HepG2 (cell line): Measurements from ENCODE around the gene SH2D3C. TPM values are rescaled to one million over a fixed set of nuclear protein-coding genes. Genes with fewer than 3 reads are reported as not detected.
A peak's percentile ranks its signal among the peaks of the same experiment; 100 is the strongest.

Experiments used
- CENPX ChIP-seq: sonication (generic); formaldehyde crosslinking; IDR thresholded peaks from 2 replicates; pipeline ENCODE4 v1.9.0; 2021; ENCODE audit warnings: mild to moderate bottlenecking, missing genetic modification reagents, moderate library complexity
- DDIT3 ChIP-seq: sonication (generic); formaldehyde crosslinking; IDR thresholded peaks from 2 replicates; pipeline ENCODE4 v1.4.0; 2020; ENCODE audit warnings: mild to moderate bottlenecking, missing genetic modification reagents
- GATAD1 ChIP-seq: IDR thresholded peaks from 2 replicates; pipeline ENCODE4 v1.6.1; 2016; ENCODE audit warnings: missing genetic modification reagents, missing compliant biosample characterization
- GATAD2A ChIP-seq: IDR thresholded peaks from 2 replicates; pipeline ENCODE4 v1.6.1; 2016
- HNF1B ChIP-seq: sonication (generic); formaldehyde crosslinking; IDR thresholded peaks from 2 replicates; pipeline ENCODE4 v1.5.1; 2020; ENCODE audit warnings: mild to moderate bottlenecking, moderate library complexity, missing genetic modification reagents
- HOXD1 ChIP-seq: sonication (generic); formaldehyde crosslinking; IDR thresholded peaks from 2 replicates; pipeline ENCODE4 v1.5.0; 2020; ENCODE audit warnings: missing genetic modification reagents
- IKZF1 ChIP-seq: fragments of 450-650 bp; IDR thresholded peaks from 2 replicates; pipeline ENCODE4 v1.7.1; 2016
- KAT8 ChIP-seq: IDR thresholded peaks from 2 replicates; pipeline ENCODE4 v1.6.1; 2016; ENCODE audit warnings: missing genetic modification reagents, missing compliant biosample characterization
- MAZ ChIP-seq, 2 experiments: sonication (generic) in 1 of 2; formaldehyde crosslinking in 1 of 2; IDR thresholded peaks; 2 replicates each; pipeline versions ENCODE4 v1.5.0 to v1.6.1; 2012 to 2020; ENCODE audit warnings: low read depth in 2 of 2, mild to moderate bottlenecking in 2 of 2, borderline replicate concordance in 1 of 2, improper control_type of control experiment in 1 of 2, low read length in 1 of 2, missing genetic modification reagents in 1 of 2, moderate library complexity in 1 of 2
- NFYB ChIP-seq: sonication (generic); formaldehyde crosslinking; IDR thresholded peaks from 2 replicates; pipeline ENCODE4 v1.4.0; 2020; ENCODE audit warnings: missing genetic modification reagents
- NR2F6 ChIP-seq, 2 experiments: IDR thresholded peaks; 2 replicates each; pipeline ENCODE4 v1.6.1; 2016; ENCODE audit warnings: antibody characterized with exemption in 1 of 2, mild to moderate bottlenecking in 1 of 2
- PLSCR1 ChIP-seq: sonication (generic); formaldehyde crosslinking; IDR thresholded peaks from 2 replicates; pipeline ENCODE4 v1.5.0; 2020; ENCODE audit warnings: missing genetic modification reagents, mild to moderate bottlenecking, borderline replicate concordance
- SALL2 ChIP-seq: sonication (generic); formaldehyde crosslinking; IDR thresholded peaks from 2 replicates; pipeline ENCODE4 v1.8.1; 2023; ENCODE audit warnings: mild to moderate bottlenecking, missing genetic modification reagents, inconsistent platforms
- SKI ChIP-seq: fragments of 450-650 bp; IDR thresholded peaks from one replicate; pipeline ENCODE4 v1.6.1; 2018; ENCODE audit warnings: mild to moderate bottlenecking; ENCODE audit not compliant: partially characterized antibody
- SP4 ChIP-seq: sonication (generic); formaldehyde crosslinking; IDR thresholded peaks from 2 replicates; pipeline ENCODE4 v1.8.1; 2023; ENCODE audit warnings: mild to moderate bottlenecking, missing genetic modification reagents
- SRSF1 ChIP-seq: fragments of 200-400 bp; formaldehyde crosslinking; optimal IDR thresholded peaks from 2 replicates; pipeline ENCODE3; 2017; ENCODE audit warnings: mild to moderate bottlenecking, low read depth, low read length, moderate library complexity
- THAP11 ChIP-seq: IDR thresholded peaks from 2 replicates; pipeline ENCODE4 v1.6.1; 2016; ENCODE audit warnings: missing biosample characterization, missing genetic modification reagents
- ZBTB21 ChIP-seq: sonication (generic); formaldehyde crosslinking; IDR thresholded peaks from 2 replicates; pipeline ENCODE4 v1.4.0; 2020; ENCODE audit warnings: missing genetic modification reagents
- ZNF317 ChIP-seq: sonication (generic); formaldehyde crosslinking; IDR thresholded peaks from 2 replicates; pipeline ENCODE4 v1.5.0; 2020; ENCODE audit warnings: mild to moderate bottlenecking, missing genetic modification reagents
- polyA plus RNA-seq, 8 experiments: library from polyadenylated mRNA; depleted of rRNA in 3 of 8; stranded (reverse) in 7 of 8; unstranded in 1 of 8; fragments of >200 nt; fragmentation: Illumina TruSeq in 4 of 8; extraction: Trizol in 4 of 8; gene quantifications; 2 replicates each; pipeline versions ENCODE4 v1.2.1 to v1.2.3, GENCODE V29; 2011 to 2016; ENCODE audit warnings: low read depth in 4 of 8, missing spikeins in 1 of 8, mixed read lengths in 1 of 8; ENCODE audit not compliant: insufficient read depth in 1 of 8
- total RNA-seq, 5 experiments: library from RNA; depleted of rRNA; stranded (reverse); fragments of >200 nt; fragmentation: Illumina TruSeq; extraction: Trizol; gene quantifications; 2 replicates each; pipeline ENCODE4 v1.2.3, GENCODE V29; 2016; ENCODE audit warnings: low read depth in 1 of 5
- TF ChIP-seq, protein P1 (sequence below): fragments of 450-650 bp; IDR thresholded peaks from 2 replicates; pipeline ENCODE4 v1.6.1; 2016
- TF ChIP-seq, protein P2 (sequence below): IDR thresholded peaks from 2 replicates; pipeline ENCODE4 v1.6.1; 2016; ENCODE audit warnings: low read depth
- TF ChIP-seq, protein P3 (sequence below): IDR thresholded peaks from 2 replicates; pipeline ENCODE4 v1.6.1; 2016; ENCODE audit warnings: low read depth, borderline replicate concordance

The SH2D3C gene
- total and polyA plus RNA-seq, 2 of the 13 experiments (the other 11 are each of a cell fraction or from before 2014, with no cell fraction given): not detected

- TF ChIP-seq, protein P1, sequence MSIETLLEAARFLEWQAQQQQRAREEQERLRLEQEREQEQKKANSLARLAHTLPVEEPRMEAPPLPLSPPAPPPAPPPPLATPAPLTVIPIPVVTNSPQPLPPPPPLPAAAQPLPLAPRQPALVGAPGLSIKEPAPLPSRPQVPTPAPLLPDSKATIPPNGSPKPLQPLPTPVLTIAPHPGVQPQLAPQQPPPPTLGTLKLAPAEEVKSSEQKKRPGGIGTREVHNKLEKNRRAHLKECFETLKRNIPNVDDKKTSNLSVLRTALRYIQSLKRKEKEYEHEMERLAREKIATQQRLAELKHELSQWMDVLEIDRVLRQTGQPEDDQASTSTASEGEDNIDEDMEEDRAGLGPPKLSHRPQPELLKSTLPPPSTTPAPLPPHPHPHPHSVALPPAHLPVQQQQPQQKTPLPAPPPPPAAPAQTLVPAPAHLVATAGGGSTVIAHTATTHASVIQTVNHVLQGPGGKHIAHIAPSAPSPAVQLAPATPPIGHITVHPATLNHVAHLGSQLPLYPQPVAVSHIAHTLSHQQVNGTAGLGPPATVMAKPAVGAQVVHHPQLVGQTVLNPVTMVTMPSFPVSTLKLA: peak; percentile 36
- no peak for TF ChIP-seq NR2F6 (IDR thresholded peaks at IDR 0.05)
- TF ChIP-seq NR2F6 (CRISPR knock-in tag; IDR thresholded peaks at IDR 0.05): 0 out of 2 replicates have a peak, but pooled peaks have one; percentile 25
- no peak for TF ChIP-seq IKZF1
- TF ChIP-seq DDIT3: no peak
- TF ChIP-seq SP4 (CRISPR knock-in tag): peak; percentile 98
- TF ChIP-seq THAP11 (CRISPR knock-in tag): peak; percentile 74
- TF ChIP-seq PLSCR1 (CRISPR knock-in tag): no peak
- TF ChIP-seq HNF1B (CRISPR knock-in tag): 0 out of 2 replicates have a peak, but pooled peaks have one; percentile 31
- peak; percentile 100 for TF ChIP-seq HOXD1 (CRISPR knock-in tag)
- TF ChIP-seq CENPX (CRISPR knock-in tag): no peak
- peak; percentile 30; the same call in 1 of the 2 replicates for TF ChIP-seq GATAD2A (CRISPR knock-in tag)
- peak; percentile 22 for TF ChIP-seq SKI
- TF ChIP-seq MAZ (IDR thresholded peaks at IDR 0.05; ENCODE audit: borderline replicate concordance, low read depth, low read length): peak; percentile 95
- TF ChIP-seq MAZ (CRISPR knock-in tag; IDR thresholded peaks at IDR 0.05; ENCODE audit: low read depth): peak; percentile 84
- TF ChIP-seq ZBTB21 (CRISPR knock-in tag): no peak
- TF ChIP-seq GATAD1 (CRISPR knock-in tag): 0 out of 2 replicates have a peak, but pooled peaks have one; percentile 26
- no peak for TF ChIP-seq SRSF1
- TF ChIP-seq NFYB (CRISPR knock-in tag): 0 out of 2 replicates have a peak, but pooled peaks have one; percentile 11
- TF ChIP-seq ZNF317 (CRISPR knock-in tag): no peak
- TF ChIP-seq, protein P2, sequence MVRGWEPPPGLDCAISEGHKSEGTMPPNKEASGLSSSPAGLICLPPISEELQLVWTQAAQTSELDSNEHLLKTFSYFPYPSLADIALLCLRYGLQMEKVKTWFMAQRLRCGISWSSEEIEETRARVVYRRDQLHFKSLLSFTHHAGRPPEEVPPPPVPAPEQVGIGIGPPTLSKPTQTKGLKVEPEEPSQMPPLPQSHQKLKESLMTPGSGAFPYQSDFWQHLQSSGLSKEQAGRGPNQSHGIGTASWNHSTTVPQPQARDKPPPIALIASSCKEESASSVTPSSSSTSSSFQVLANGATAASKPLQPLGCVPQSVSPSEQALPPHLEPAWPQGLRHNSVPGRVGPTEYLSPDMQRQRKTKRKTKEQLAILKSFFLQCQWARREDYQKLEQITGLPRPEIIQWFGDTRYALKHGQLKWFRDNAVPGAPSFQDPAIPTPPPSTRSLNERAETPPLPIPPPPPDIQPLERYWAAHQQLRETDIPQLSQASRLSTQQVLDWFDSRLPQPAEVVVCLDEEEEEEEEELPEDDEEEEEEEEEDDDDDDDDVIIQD (CRISPR knock-in tag): peak; percentile 81; the same call in 1 of the 2 replicates
- TF ChIP-seq, protein P3, sequence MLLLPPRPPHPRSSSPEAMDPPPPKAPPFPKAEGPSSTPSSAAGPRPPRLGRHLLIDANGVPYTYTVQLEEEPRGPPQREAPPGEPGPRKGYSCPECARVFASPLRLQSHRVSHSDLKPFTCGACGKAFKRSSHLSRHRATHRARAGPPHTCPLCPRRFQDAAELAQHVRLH (CRISPR knock-in tag): peak; percentile 48; the same call in 1 of the 2 replicates
- TF ChIP-seq KAT8 (CRISPR knock-in tag): 0 out of 2 replicates have a peak, but pooled peaks have one; percentile 31
- 0 out of 2 replicates have a peak, but pooled peaks have one; percentile 36 for TF ChIP-seq SALL2
Observed at GRCh38 chr9:127770905-127771569, 7.4 kb downstream of the SH2D3C start (continued).
